IMR-90 (cell line): ENCODE measurements around the gene CEP126. TPM values are rescaled to one million over a fixed set of nuclear protein-coding genes. Genes with fewer than 3 reads are reported as not detected.

Experiments used
- ATAC-seq: fragments of 200-7000 bp; cut with Tn5 transposase; 2 replicates; pipeline ENCODE4 v1.9.1; 2020; ENCODE audit warnings: low read depth, mild to moderate bottlenecking, moderate library complexity
- BruUV-seq: library from RNA; stranded (reverse); fragments of 400-500 nt; replicated peaks from 2 replicates; lab custom pipeline; 2021; lab: Mats Ljungman, UMichigan
- CTCF ChIA-PET: fragments of 300-600 bp; formaldehyde crosslinking; extraction: SDS; loops from one replicate; lab custom pipeline; 2021; ENCODE audit warnings: antibody characterized with exemption; lab: Yijun Ruan, JAX
- POLR2A ChIA-PET: fragments of 300-600 bp; sonication (Branson Sonifier 250); formaldehyde crosslinking; loops from one replicate; lab custom pipeline; 2022; ENCODE audit warnings: antibody characterized with exemption; ENCODE audit not compliant: unreplicated experiment; lab: Charles Lee
- DNase-seq: peaks from one replicate; pipeline ENCODE4 v3.0.0; 2013
- H2AFZ ChIP-seq: replicated peaks from 2 replicates; pipeline ENCODE3; 2013; ENCODE audit warnings: low read length, mild to moderate bottlenecking; ENCODE audit not compliant: poor library complexity
- H2AK5ac ChIP-seq: 2 replicates; pipeline ENCODE4 v1.6.1; 2013; ENCODE audit warnings: low read depth, low read length, inconsistent platforms
- H2AK9ac ChIP-seq: replicated peaks from 2 replicates; pipeline ENCODE3; 2013; ENCODE audit warnings: mild to moderate bottlenecking, low read depth, low read length, moderate library complexity; ENCODE audit not compliant: poor library complexity
- H2BK120ac ChIP-seq: 2 replicates; pipeline ENCODE4 v1.6.1; 2013; ENCODE audit warnings: low read depth, low read length, inconsistent platforms
- H2BK15ac ChIP-seq: 3 replicates; pipeline ENCODE4 v1.6.1; 2013; ENCODE audit warnings: low read depth, low read length, inconsistent platforms
- H2BK20ac ChIP-seq: 2 replicates; pipeline ENCODE4 v1.6.1; 2013; ENCODE audit warnings: low read depth, mild to moderate bottlenecking, inconsistent platforms, low read length, moderate library complexity
- H2BK5ac ChIP-seq: 2 replicates; pipeline ENCODE4 v1.6.1; 2013; ENCODE audit warnings: mild to moderate bottlenecking, low read depth, low read length, inconsistent platforms; ENCODE audit not compliant: poor library complexity, severe bottlenecking
- H3K14ac ChIP-seq: replicated peaks from 2 replicates; pipeline ENCODE4 v1.6.1; 2013; ENCODE audit warnings: low read depth, low read length, inconsistent platforms
- H3K18ac ChIP-seq: 2 replicates; pipeline ENCODE4 v1.6.1; 2013; ENCODE audit warnings: low read depth, low read length, control low read depth
- H3K23ac ChIP-seq: 2 replicates; pipeline ENCODE4 v1.6.1; 2013; ENCODE audit warnings: low read depth, low read length, inconsistent platforms
- H3K27ac ChIP-seq: 2 replicates; pipeline ENCODE4 v1.5.1; 2013; ENCODE audit warnings: mild to moderate bottlenecking, control low read depth, low read length; ENCODE audit not compliant: insufficient read depth
- H3K27me3 ChIP-seq: 2 replicates; pipeline ENCODE4 v1.6.1; 2013; ENCODE audit warnings: low read length; ENCODE audit not compliant: control insufficient read depth, insufficient read depth
- H3K36me3 ChIP-seq: 2 replicates; pipeline ENCODE4 v1.6.1; 2013; ENCODE audit warnings: low read length, mixed read lengths; ENCODE audit not compliant: control insufficient read depth, insufficient read depth
- H3K4ac ChIP-seq: 2 replicates; pipeline ENCODE4 v1.6.1; 2013; ENCODE audit warnings: low read depth, low read length, inconsistent platforms
- H3K4me1 ChIP-seq: 2 replicates; pipeline ENCODE4 v1.6.1; 2013; ENCODE audit warnings: low read length, mixed read lengths; ENCODE audit not compliant: control insufficient read depth, insufficient read depth
- H3K4me2 ChIP-seq: 2 replicates; pipeline ENCODE4 v1.6.1; 2013; ENCODE audit warnings: low read depth, mild to moderate bottlenecking, control low read depth, low read length, moderate library complexity
- H3K4me3 ChIP-seq: 2 replicates; pipeline ENCODE4 v1.5.1; 2013; ENCODE audit warnings: low read depth, mild to moderate bottlenecking, control low read depth, low read length, moderate library complexity; ENCODE audit not compliant: insufficient read depth
- H3K56ac ChIP-seq: 2 replicates; pipeline ENCODE4 v1.6.1; 2013; ENCODE audit warnings: low read length, inconsistent platforms; ENCODE audit not compliant: insufficient read depth; ENCODE audit errors: extremely low read depth
- H3K79me1 ChIP-seq, 2 experiments: 2 replicates each; pipeline ENCODE4 v1.6.1; 2013; ENCODE audit warnings: low read length in 2 of 2, inconsistent platforms in 1 of 2, low read depth in 1 of 2
- H3K9ac ChIP-seq: 2 replicates; pipeline ENCODE4 v1.6.1; 2013; ENCODE audit warnings: low read depth, low read length, control low read depth
- H3K9me1 ChIP-seq: 2 replicates; pipeline ENCODE4 v1.6.1; 2013; ENCODE audit warnings: low read length, inconsistent platforms; ENCODE audit not compliant: insufficient read depth
- H3K9me3 ChIP-seq: 2 replicates; pipeline ENCODE4 v1.6.1; 2013; ENCODE audit warnings: low read length; ENCODE audit not compliant: control insufficient read depth, insufficient read depth
- H4K20me1 ChIP-seq: 2 replicates; pipeline ENCODE4 v1.6.1; 2013; ENCODE audit warnings: low read length, inconsistent platforms; ENCODE audit not compliant: insufficient read depth
- H4K5ac ChIP-seq: 2 replicates; pipeline ENCODE4 v1.6.1; 2013; ENCODE audit warnings: mild to moderate bottlenecking, low read depth, low read length, control low read depth
- H4K8ac ChIP-seq, 2 experiments: 2 replicates each; pipeline ENCODE4 v1.6.1; 2013; ENCODE audit warnings: low read depth in 2 of 2, low read length in 2 of 2, control low read depth in 1 of 2, inconsistent platforms in 1 of 2
- H4K91ac ChIP-seq: 2 replicates; pipeline ENCODE4 v1.6.1; 2013; ENCODE audit warnings: low read depth, low read length, inconsistent platforms; ENCODE audit not compliant: insufficient read depth
- CEBPB ChIP-seq: IDR thresholded peaks from 2 replicates; pipeline ENCODE4 v1.6.1; 2012; ENCODE audit warnings: low read depth, low read length, improper control_type of control experiment
- POLR2A ChIP-seq: IDR thresholded peaks from 2 replicates; pipeline ENCODE4 v1.6.1; 2012; ENCODE audit warnings: mild to moderate bottlenecking, low read depth, low read length
- WGBS, 2 experiments: methylation state at CpG; one replicate each; pipeline versions ENCODE4 v1.1.5 to v1.1.7; 2013; ENCODE audit warnings: missing lambda C conversion rate in 2 of 2; ENCODE audit not compliant: insufficient read length in 1 of 2; ENCODE audit errors: extremely low coverage in 2 of 2; 5-methylcytosine and 5-hydroxymethylcytosine counted together
- dilution Hi-C: fragments of 300-500 bp; cut with HindIII; formaldehyde crosslinking; loops from one replicate; pipeline ENCODE4 v1.14.3; 2018; ENCODE audit warnings: low sequenced_read_pairs; ENCODE audit not compliant: unreplicated experiment
- in situ Hi-C: fragments of 300-500 bp; cut with MboI; formaldehyde crosslinking; loops from 3 replicates; pipeline ENCODE4 v1.14.3; 2019; ENCODE audit warnings: low sequenced_read_pairs, inconsistent platforms, mixed read lengths
- intact Hi-C: fragments of 100-400 bp; cut with micrococcal nuclease; formaldehyde crosslinking; loops from 2 replicates; pipeline ENCODE4 v1.10.0; 2022
- polyA plus RNA-seq, 3 experiments: library from polyadenylated mRNA; depleted of rRNA; stranded (reverse); fragments of >200 nt; gene quantifications; 2 replicates each; pipeline ENCODE4 v1.2.3, GENCODE V29; 2012; ENCODE audit warnings: low replicate concordance in 1 of 3
- total RNA-seq: library from RNA; depleted of rRNA; stranded (reverse); fragments of >200 nt; gene quantifications from 2 replicates; pipeline ENCODE4 v1.2.3, GENCODE V29; 2012

The CEP126 gene
- total and polyA plus RNA-seq, 2 of the 4 experiments (the other 2 are of a cell fraction) = 0.72 to 1.4 TPM

DNA sequence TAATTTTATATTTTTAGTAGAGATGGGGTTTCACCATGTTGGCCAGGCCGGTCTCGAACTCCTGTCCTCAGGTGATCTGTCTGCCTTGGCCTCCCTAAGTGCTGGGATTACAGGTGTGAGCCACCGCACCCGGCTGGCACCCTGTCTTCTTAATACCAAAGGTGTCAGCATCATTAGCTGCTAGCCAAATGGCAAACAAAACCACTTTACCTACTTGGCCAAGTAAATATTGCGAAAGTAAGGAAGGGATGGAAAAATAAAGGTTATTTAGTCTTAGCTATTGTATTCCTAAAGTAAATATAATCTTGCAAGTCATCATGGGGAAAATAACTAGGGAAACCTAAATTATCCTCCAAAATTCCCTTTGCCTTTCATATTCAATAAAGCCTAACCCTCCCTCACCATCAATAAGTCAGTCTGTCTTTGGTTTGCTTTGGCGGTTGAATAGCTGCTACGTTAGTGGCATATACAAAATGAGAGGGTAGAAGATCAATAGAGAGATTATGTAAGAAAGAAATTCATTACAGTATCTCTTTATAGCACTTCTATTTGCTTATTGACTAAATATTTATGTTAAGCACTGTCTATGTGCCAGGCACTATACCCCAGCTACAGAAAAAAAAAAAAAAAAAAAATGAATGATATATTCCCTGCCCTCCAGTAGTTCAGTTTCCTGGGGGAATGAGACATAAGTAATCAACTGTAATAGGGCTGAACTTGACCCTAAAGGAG, 92.2 kb downstream of the CEP126 start:
- Histone ChIP-seq H3K14ac (no peak overlapping the region), H2BK120ac (no peak overlapping the region), H3K27me3 (no peaks in the 10 kb centered on the region), H3K4ac (no peak overlapping the region), H2BK5ac (no peak overlapping the region), H4K20me1 (no peaks in the 10 kb centered on the region), H3K79me1 (no peaks in the 10 kb centered on the region), H3K23ac (no peak overlapping the region), H3K36me3 (no peaks in the 10 kb centered on the region), H2BK20ac (no peak overlapping the region), H3K9me1 (peaks cover 9% of the 10 kb centered on the region; the same call in 1 of the 2 replicates), H3K18ac (no peak overlapping the region), H2AK9ac (no peak overlapping the region), H3K9ac (no peak overlapping the region), H3K4me1 (peaks cover 10% of the 10 kb centered on the region), H3K4me3 (no peak overlapping the region), H4K5ac (no peak overlapping the region), H2AFZ (no peak overlapping the region), H3K27ac (no peak overlapping the region), H3K4me2 (no peak overlapping the region), H4K8ac (no peak overlapping the region), H3K56ac (no peak overlapping the region), H4K91ac (no peak overlapping the region), H3K9me3 (no peaks in the 10 kb centered on the region), H2AK5ac (no peak overlapping the region), H2BK15ac (no peak overlapping the region)
- ATAC-seq (no peak), DNase-seq (no peak)
- 0 out of 2 replicates have a peak, but pooled peaks have one; percentile 28 for TF ChIP-seq CEBPB
- no peak for TF ChIP-seq POLR2A
- ChIA-PET POLR2A (interaction anchor here (0.6 kb wide), 1 partner anchor 178 kb away, joined by 3 read pairs; no protein-coding TSS in a partner anchor), CTCF (interaction anchor here (0.6 to 4.6 kb wide), 6 partner anchors 33 to 560 kb away, joined by 3 to 58 read pairs (median 6); partner anchors contain the start of gene CEP126)
- intact Hi-C loops = loop anchor here (5.0 kb wide), 3 partner anchors 90 to 575 kb away; partner anchors contain the start of genes ANGPTL5 and CEP126
- dilution Hi-C loops = no loop called here
- WGBS, 2 experiments = no CpG with 5 or more reads among the region's 7 CpGs
- BruUV-seq = no TSS peak
- in situ Hi-C loops = no loop called here
